Astrocyte (in vitro differentiated cells and primary cell): ENCODE results near the gene TMEM47. TPM values are rescaled to one million over a fixed set of nuclear protein-coding genes. Genes with fewer than 3 reads are reported as not detected.
A peak's percentile ranks its signal among the peaks of the same experiment; 100 is the strongest.

Experiments
- DNase-seq: peaks from one replicate; pipeline ENCODE4 v3.0.0-alpha.2; 2010; ENCODE audit warnings: low read depth
- FAIRE-seq: peaks from 2 replicates; lab custom pipeline; 2011; peaks lifted over from hg19 to GRCh38; lab: Jason Lieb, UNC
- H2AFZ ChIP-seq: 2 replicates; pipeline ENCODE4 v1.6.0; 2012; ENCODE audit warnings: low read depth, low read length, inconsistent platforms
- H3K27ac ChIP-seq: 2 replicates; pipeline ENCODE4 v1.5.1; 2011; ENCODE audit warnings: low read depth, low read length, inconsistent platforms
- H3K27me3 ChIP-seq: 2 replicates; pipeline ENCODE4 v1.6.0; 2011; ENCODE audit warnings: low read length, inconsistent platforms; ENCODE audit not compliant: insufficient read depth
- H3K36me3 ChIP-seq: 2 replicates; pipeline ENCODE4 v1.5.1; 2011; ENCODE audit warnings: low read length, inconsistent platforms; ENCODE audit not compliant: insufficient read depth
- H3K4me1 ChIP-seq: 2 replicates; pipeline ENCODE4 v1.5.1; 2011; ENCODE audit warnings: low read length, inconsistent platforms; ENCODE audit not compliant: insufficient read depth
- H3K4me2 ChIP-seq: 2 replicates; pipeline ENCODE4 v1.6.0; 2012; ENCODE audit warnings: low read length, inconsistent platforms
- H3K4me3 ChIP-seq: 2 replicates; pipeline ENCODE4 v1.5.1; 2011; ENCODE audit warnings: low read depth, mild to moderate bottlenecking, low read length, inconsistent platforms; ENCODE audit not compliant: insufficient read depth
- H3K79me2 ChIP-seq: 2 replicates; pipeline ENCODE4 v1.6.0; 2012; ENCODE audit warnings: mild to moderate bottlenecking, low read length, inconsistent platforms; ENCODE audit not compliant: insufficient read depth
- H3K9ac ChIP-seq: 2 replicates; pipeline ENCODE4 v1.6.0; 2012; ENCODE audit warnings: mild to moderate bottlenecking, low read length, inconsistent platforms
- H3K9me3 ChIP-seq: 2 replicates; pipeline ENCODE4 v1.5.1; 2012; ENCODE audit warnings: low read depth, mild to moderate bottlenecking, low read length, inconsistent platforms; ENCODE audit not compliant: insufficient read depth
- H4K20me1 ChIP-seq: 2 replicates; pipeline ENCODE4 v1.6.0; 2012; ENCODE audit warnings: low read length, inconsistent platforms; ENCODE audit not compliant: insufficient read depth
- H3K27ac Mint-ChIP-seq: one replicate; pipeline ENCODE4 v1.8.0; 2021; ENCODE audit warnings: mild to moderate bottlenecking, mixed read lengths; ENCODE audit not compliant: unreplicated experiment
- H3K27me3 Mint-ChIP-seq: one replicate; pipeline ENCODE4 v1.8.0; 2021; ENCODE audit warnings: low read depth, mixed read lengths; ENCODE audit not compliant: unreplicated experiment
- H3K36me3 Mint-ChIP-seq: one replicate; pipeline ENCODE4 v1.8.0; 2021; ENCODE audit warnings: low read depth, mixed read lengths; ENCODE audit not compliant: unreplicated experiment
- H3K4me1 Mint-ChIP-seq: one replicate; pipeline ENCODE4 v1.8.0; 2021; ENCODE audit warnings: low read depth, mixed read lengths; ENCODE audit not compliant: unreplicated experiment
- H3K4me3 Mint-ChIP-seq: one replicate; pipeline ENCODE4 v1.8.0; 2021; ENCODE audit warnings: mild to moderate bottlenecking, moderate library complexity, mixed read lengths; ENCODE audit not compliant: unreplicated experiment
- H3K9me3 Mint-ChIP-seq: one replicate; pipeline ENCODE4 v1.8.0; 2021; ENCODE audit warnings: mild to moderate bottlenecking, mixed read lengths; ENCODE audit not compliant: unreplicated experiment
- CTCF ChIP-seq: IDR thresholded peaks from 2 replicates; pipeline ENCODE4 v1.5.1; 2011; ENCODE audit warnings: low read depth, mild to moderate bottlenecking, inconsistent platforms, low read length, moderate library complexity; ENCODE audit not compliant: insufficient read depth
- EZH2 ChIP-seq: IDR thresholded peaks from 2 replicates; pipeline ENCODE4 v1.6.1; 2012; ENCODE audit warnings: mild to moderate bottlenecking, low read length, inconsistent platforms; ENCODE audit not compliant: insufficient read depth
- total RNA-seq: library from RNA; stranded (reverse); gene quantifications from 2 replicates; pipeline ENCODE4 v1.2.1, GENCODE V29; 2021

TMEM47 gene
- total RNA-seq, 1 donor from 2014 or later: 40.3 TPM

GRCh38 chrX:34654696-34655490 is 2.2 kb downstream of the TMEM47 start:
- H2AFZ ChIP-seq: no peak overlapping the region
- DNase-seq (no peak), FAIRE-seq (peak; percentile 71)
- H3K9ac ChIP-seq: peak overlapping the region; percentile 96
- TF ChIP-seq CTCF (no peak), EZH2 (no peak)
- H3K4me1 Mint-ChIP-seq: peaks cover 7% of the 10 kb centered on the region
- peak overlapping the region; percentile 94 for H3K27ac Mint-ChIP-seq
- H3K27me3 ChIP-seq: no peaks in the 10 kb centered on the region
- no peaks in the 10 kb centered on the region for H3K4me1 ChIP-seq
- H3K4me3 ChIP-seq: peak overlapping the region; percentile 81
- peaks cover 4% of the 10 kb centered on the region for H4K20me1 ChIP-seq
- H3K4me2 ChIP-seq: peak overlapping the region; percentile 94
- peak overlapping the region; percentile 97 for H3K4me3 Mint-ChIP-seq
- peaks cover 70% of the 10 kb centered on the region for H3K79me2 ChIP-seq
- no peaks in the 10 kb centered on the region for H3K27me3 Mint-ChIP-seq
- H3K27ac ChIP-seq: peak overlapping the region; percentile 75
- H3K9me3 ChIP-seq: no peaks in the 10 kb centered on the region
- no peaks in the 10 kb centered on the region for H3K36me3 Mint-ChIP-seq
- no peaks in the 10 kb centered on the region for H3K9me3 Mint-ChIP-seq
- H3K36me3 ChIP-seq: no peaks in the 10 kb centered on the region

- Histone ChIP-seq H2AFZ (no peak overlapping the region), H3K4me2 (peak overlapping the region; percentile 94), H3K36me3 (no peaks in the 10 kb centered on the region), H3K9me3 (no peaks in the 10 kb centered on the region), H3K9ac (peak overlapping the region; percentile 96), H3K79me2 (peaks cover 78% of the 10 kb centered on the region), H3K27me3 (no peaks in the 10 kb centered on the region), H3K4me3 (peak overlapping the region; percentile 81), H3K27ac (peak overlapping the region; percentile 75), H4K20me1 (peaks cover 4% of the 10 kb centered on the region), H3K4me1 (no peaks in the 10 kb centered on the region)
- FAIRE-seq (no peak), DNase-seq (no peak)
- TF ChIP-seq EZH2: no peak
- Mint-ChIP-seq H3K4me3 (peak overlapping the region; percentile 97), H3K27ac (peak overlapping the region; percentile 69), H3K36me3 (no peaks in the 10 kb centered on the region), H3K9me3 (peaks cover 4% of the 10 kb centered on the region), H3K4me1 (peaks cover 7% of the 10 kb centered on the region), H3K27me3 (no peaks in the 10 kb centered on the region)
Observed at GRCh38 chrX:34653811-34654210, 3.3 kb downstream of the TMEM47 start.

GRCh38 chrX:34642849-34643248 is 14.2 kb downstream of the TMEM47 start:
- Histone ChIP-seq H3K27me3 (no peaks in the 10 kb centered on the region), H3K4me3 (no peak overlapping the region), H2AFZ (no peak overlapping the region), H3K4me1 (no peaks in the 10 kb centered on the region), H3K79me2 (peaks cover 52% of the 10 kb centered on the region), H3K9me3 (no peaks in the 10 kb centered on the region), H3K4me2 (no peak overlapping the region), H3K27ac (no peak overlapping the region), H3K9ac (no peak overlapping the region), H4K20me1 (peaks cover 3% of the 10 kb centered on the region), H3K36me3 (no peaks in the 10 kb centered on the region)
- DNase-seq (no peak), FAIRE-seq (no peak)
- H3K27me3 Mint-ChIP-seq: no peaks in the 10 kb centered on the region
- no peak overlapping the region for H3K4me3 Mint-ChIP-seq
- H3K4me1 Mint-ChIP-seq: peaks cover 2% of the 10 kb centered on the region
- no peak overlapping the region for H3K27ac Mint-ChIP-seq
- H3K36me3 Mint-ChIP-seq: no peaks in the 10 kb centered on the region
- TF ChIP-seq EZH2 (no peak), CTCF (no peak)
- no peaks in the 10 kb centered on the region for H3K9me3 Mint-ChIP-seq
